Measurements from ENCODE around the gene ADARB2. TPM values are rescaled to one million over a fixed set of nuclear protein-coding genes. Genes with fewer than 3 reads are reported as not detected.

ADARB2 gene
- total RNA-seq, 1 donor from 2014 or later, result 0.08 TPM

DNA sequence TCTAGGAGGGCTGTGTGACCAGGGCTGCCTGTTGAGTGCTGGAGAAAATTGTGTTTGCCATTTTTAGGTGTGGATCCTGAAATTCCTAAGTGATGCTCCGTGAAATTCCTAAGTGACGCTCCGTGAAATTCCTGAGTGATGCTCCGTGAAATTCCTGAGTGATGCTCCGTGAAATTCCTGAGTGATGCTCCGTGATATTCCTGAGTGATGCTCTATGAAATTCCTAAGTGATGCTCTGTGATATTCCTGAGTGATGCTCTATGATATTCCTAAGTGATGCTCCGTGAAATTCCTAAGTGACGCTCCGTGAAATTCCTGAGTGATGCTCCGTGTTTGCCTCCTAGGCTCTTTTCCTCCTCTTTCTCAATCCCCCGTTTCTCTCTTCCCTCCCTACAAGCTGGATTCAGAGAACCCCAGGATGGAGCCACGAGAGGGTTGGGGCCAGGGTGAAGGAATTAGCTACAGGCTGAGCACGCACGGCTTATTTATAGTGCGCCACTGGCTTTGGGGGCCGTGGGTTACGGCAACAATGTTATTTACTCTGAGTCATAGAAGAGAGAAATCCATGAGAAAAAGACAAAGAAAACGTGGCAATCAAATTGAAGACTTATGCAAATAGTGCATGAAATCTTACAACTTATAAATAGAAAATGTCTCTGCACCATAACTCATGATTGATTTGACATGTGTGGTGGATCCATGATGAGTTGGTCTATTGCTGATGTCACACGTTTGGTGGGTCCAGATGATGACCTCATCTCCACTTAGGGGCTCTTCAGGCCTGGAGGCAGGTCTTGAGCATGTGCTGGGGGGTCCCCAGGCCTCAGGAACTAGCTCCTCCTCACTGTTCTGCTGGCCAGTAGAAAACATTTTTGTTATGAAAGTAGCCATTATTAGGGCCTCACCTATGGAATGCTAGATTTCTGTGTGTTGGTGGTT, 456.6 kb downstream of the ADARB2 start:
- Histone ChIP-seq H3K27me3 (ENCODE audit: control insufficient read depth, insufficient read depth, low read length) (no peaks in the 10 kb centered on the region), H3K4me3 (ENCODE audit: low read depth, low read length) (no peak overlapping the region), H3K36me3 (ENCODE audit: control insufficient read depth, insufficient read depth, low read length) (no peaks in the 10 kb centered on the region)
- TF ChIP-seq, protein P1, sequence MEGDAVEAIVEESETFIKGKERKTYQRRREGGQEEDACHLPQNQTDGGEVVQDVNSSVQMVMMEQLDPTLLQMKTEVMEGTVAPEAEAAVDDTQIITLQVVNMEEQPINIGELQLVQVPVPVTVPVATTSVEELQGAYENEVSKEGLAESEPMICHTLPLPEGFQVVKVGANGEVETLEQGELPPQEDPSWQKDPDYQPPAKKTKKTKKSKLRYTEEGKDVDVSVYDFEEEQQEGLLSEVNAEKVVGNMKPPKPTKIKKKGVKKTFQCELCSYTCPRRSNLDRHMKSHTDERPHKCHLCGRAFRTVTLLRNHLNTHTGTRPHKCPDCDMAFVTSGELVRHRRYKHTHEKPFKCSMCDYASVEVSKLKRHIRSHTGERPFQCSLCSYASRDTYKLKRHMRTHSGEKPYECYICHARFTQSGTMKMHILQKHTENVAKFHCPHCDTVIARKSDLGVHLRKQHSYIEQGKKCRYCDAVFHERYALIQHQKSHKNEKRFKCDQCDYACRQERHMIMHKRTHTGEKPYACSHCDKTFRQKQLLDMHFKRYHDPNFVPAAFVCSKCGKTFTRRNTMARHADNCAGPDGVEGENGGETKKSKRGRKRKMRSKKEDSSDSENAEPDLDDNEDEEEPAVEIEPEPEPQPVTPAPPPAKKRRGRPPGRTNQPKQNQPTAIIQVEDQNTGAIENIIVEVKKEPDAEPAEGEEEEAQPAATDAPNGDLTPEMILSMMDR (IDR thresholded peaks at IDR 0.05; ENCODE audit: insufficient read depth, low read length, poor library complexity, severe bottlenecking), result no peak
- DNase-seq (ENCODE audit: low read depth), result no peak

DNA sequence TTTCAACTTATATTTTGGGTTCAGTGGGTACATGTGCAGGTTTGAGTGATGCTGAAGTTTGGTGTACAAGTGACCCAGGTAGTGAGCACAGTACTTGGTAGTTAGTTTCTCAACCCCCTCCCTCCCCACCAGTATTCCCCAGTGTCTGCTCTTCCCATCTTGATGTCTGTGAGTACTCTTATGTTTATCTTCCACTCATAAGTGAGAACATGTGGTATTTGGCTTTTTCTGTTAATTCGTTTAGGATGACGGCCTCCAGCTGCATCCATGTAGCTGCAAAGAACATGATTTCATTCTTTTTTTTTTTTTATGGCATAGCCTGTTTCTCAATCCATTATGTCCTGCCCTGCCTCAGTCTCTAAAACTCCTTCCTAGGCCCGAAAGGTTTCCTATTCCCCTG, 459.0 kb downstream of the ADARB2 start:
- no peak for DNase-seq (ENCODE audit: low read depth)
- Histone ChIP-seq H3K4me3 (ENCODE audit: low read depth, low read length) (no peak overlapping the region), H3K36me3 (ENCODE audit: control insufficient read depth, insufficient read depth, low read length) (no peaks in the 10 kb centered on the region), H3K27me3 (ENCODE audit: control insufficient read depth, insufficient read depth, low read length) (no peaks in the 10 kb centered on the region)
- TF ChIP-seq, protein P1 (IDR thresholded peaks at IDR 0.05; ENCODE audit: insufficient read depth, low read length, poor library complexity, severe bottlenecking), result no peak

DNA sequence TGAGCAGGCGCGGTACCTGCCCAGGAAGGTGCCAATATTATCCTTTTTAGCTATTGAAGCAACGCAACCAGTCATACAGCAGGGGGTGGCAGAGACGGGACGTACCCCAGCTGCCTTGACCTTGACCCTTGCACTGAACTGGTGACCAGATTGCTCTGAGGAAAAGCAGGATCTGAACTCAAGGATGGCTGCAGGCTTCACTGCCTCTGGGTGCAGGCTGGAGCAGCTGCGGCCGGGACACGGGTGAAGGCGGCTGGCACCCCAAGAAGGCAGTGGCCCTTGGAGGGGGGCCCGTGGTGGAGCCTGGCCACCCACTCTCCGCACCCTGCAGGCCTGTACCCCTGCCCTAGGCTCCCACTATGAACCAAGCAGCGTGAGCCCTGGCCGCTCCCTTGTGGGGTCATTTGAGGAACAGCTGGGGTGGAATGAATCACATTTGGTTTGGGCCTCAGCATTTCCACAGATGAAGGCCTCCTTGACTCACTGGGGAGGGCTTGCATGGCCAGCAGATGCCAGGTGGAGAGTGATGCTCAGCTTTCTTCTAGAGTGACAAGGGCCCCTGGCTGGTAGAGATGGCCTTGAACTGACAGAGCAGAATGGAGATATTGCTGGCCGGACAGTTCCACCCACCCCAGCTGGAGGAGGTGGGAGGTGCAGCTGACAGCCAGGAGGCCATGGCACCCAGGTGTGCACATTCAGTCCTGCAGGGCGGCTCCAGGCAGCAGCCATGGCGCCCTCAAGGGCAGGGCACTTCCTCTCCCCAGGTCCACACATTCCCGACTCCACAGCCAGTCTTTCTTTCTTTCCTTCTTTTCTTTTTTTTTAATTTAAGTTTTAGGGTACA, 462.4 kb downstream of the ADARB2 start:
- Histone ChIP-seq H3K4me3 (ENCODE audit: low read depth, low read length) (no peak overlapping the region), H3K36me3 (ENCODE audit: control insufficient read depth, insufficient read depth, low read length) (no peaks in the 10 kb centered on the region), H3K27me3 (ENCODE audit: control insufficient read depth, insufficient read depth, low read length) (no peaks in the 10 kb centered on the region)
- no peak for DNase-seq (ENCODE audit: low read depth)
- TF ChIP-seq, protein P1 (IDR thresholded peaks at IDR 0.05; ENCODE audit: insufficient read depth, low read length, poor library complexity, severe bottlenecking), result no peak

DNA sequence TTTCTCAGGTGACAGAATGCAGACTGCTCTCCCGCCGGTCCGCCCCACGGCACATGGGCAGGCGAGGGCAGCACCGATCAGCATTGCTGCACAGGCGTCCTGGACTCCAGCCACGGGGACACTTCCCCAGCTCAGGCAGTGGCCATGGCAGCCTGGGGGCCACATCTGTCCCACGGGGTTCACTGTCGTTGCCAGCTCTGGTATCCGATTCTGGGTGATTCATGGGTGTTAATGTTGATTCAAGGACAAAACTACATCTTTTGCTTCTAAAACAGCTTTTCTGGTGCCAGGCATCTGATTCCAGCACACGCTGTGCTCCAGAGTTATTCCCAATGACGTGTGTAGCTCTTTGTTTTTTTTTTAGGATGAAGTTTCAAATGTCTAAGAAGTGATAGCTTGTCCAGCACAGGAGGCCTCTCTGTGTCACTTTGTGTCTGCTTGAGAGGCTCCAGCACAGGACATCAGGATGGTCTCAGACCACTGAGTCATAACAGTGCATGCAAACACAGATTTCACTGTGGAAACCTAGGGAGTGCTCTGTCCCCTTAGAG, 463.1 kb downstream of the ADARB2 start:
- no peak overlapping the region for H3K4me3 ChIP-seq (ENCODE audit: low read depth, low read length)
- H3K36me3 ChIP-seq (ENCODE audit: control insufficient read depth, insufficient read depth, low read length), result no peaks in the 10 kb centered on the region
- DNase-seq (ENCODE audit: low read depth), result no peak
- H3K27me3 ChIP-seq (ENCODE audit: control insufficient read depth, insufficient read depth, low read length), result no peaks in the 10 kb centered on the region
- TF ChIP-seq, protein P1 (IDR thresholded peaks at IDR 0.05; ENCODE audit: insufficient read depth, low read length, poor library complexity, severe bottlenecking), result no peak

DNA sequence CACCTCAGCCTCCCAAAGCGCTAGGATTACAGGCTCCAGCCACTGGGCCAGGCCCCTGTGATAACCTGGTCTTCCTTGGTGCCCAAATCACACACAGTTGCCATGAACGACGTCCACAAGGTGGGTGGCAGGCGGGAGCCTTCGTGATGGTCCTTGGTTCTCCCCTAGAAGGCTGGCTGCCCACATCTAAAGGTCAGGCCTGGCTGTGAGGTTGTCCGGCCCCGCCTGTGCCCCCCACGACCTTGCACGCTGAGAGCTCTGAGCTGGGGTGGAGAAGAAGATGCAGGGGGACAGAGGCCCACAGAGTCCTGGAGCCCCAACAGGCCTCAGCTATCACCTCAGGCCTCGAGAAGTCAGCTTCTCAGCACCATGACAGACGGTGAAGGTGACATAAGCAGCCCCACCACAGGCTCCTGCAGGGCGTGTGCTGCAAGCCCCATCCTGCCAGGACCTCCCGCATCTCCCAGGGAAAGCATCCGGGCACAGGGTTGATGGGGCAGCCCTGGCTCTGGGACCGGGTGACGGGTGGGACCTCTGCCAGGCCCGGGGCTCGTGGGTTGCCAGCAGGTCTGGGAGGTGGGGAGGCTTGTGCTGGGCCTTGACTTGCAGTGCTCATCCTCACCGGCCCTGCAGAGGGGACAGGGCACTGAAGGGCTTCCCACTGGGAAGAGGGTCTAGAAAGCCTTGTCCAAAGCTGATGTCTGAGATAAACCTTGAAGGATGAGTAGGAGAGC, 463.8 kb downstream of the ADARB2 start:
- H3K27me3 ChIP-seq (ENCODE audit: control insufficient read depth, insufficient read depth, low read length), result no peaks in the 10 kb centered on the region
- TF ChIP-seq, protein P1 (IDR thresholded peaks at IDR 0.05; ENCODE audit: insufficient read depth, low read length, poor library complexity, severe bottlenecking), result no peak
- no peak overlapping the region for H3K4me3 ChIP-seq (ENCODE audit: low read depth, low read length)
- DNase-seq (ENCODE audit: low read depth), result no peak
- no peaks in the 10 kb centered on the region for H3K36me3 ChIP-seq (ENCODE audit: control insufficient read depth, insufficient read depth, low read length)

All from kidney epithelial cell (primary cell).